ENCODE measurements around the gene KCNN3.

KCNN3 gene

GRCh38 chr1:154838461-154838860, 31.6 kb downstream of the KCNN3 start:
- Histone ChIP-seq H3K36me3 (no peaks in the 10 kb centered on the region), H3K9me3 (no peaks in the 10 kb centered on the region), H3K4me1 (ENCODE audit: control insufficient read depth in 1 of 2, insufficient read depth in 1 of 2, low read depth in 1 of 2, low read length in 1 of 2) (no peaks in the 10 kb centered on the region), H3K4me3 (ENCODE audit: low read depth in 1 of 2, low read length in 1 of 2) (no peak overlapping the region), H3K27ac (no peak overlapping the region), H3K27me3 (no peaks in the 10 kb centered on the region)
- TF ChIP-seq CTCF (IDR thresholded peaks at IDR 0.05), result no peak

- no peak for TF ChIP-seq CTCF (IDR thresholded peaks at IDR 0.05)
- Histone ChIP-seq H3K36me3 (no peaks in the 10 kb centered on the region), H3K4me1 (ENCODE audit: control insufficient read depth in 1 of 2, insufficient read depth in 1 of 2, low read depth in 1 of 2, low read length in 1 of 2) (no peaks in the 10 kb centered on the region), H3K9me3 (no peaks in the 10 kb centered on the region), H3K4me3 (ENCODE audit: low read depth in 1 of 2, low read length in 1 of 2) (no peak overlapping the region), H3K27me3 (no peaks in the 10 kb centered on the region), H3K27ac (no peak overlapping the region)
Observed at GRCh38 chr1:154837672-154838171, 32.4 kb downstream of the KCNN3 start.

- H3K4me1 ChIP-seq (ENCODE audit: control insufficient read depth in 1 of 2, insufficient read depth in 1 of 2, low read depth in 1 of 2, low read length in 1 of 2), result no peaks in the 10 kb centered on the region
- H3K4me3 ChIP-seq (ENCODE audit: low read depth in 1 of 2, low read length in 1 of 2), result no peak overlapping the region
- H3K9me3 ChIP-seq, result no peaks in the 10 kb centered on the region
- H3K36me3 ChIP-seq, result no peaks in the 10 kb centered on the region
- no peak for TF ChIP-seq CTCF (IDR thresholded peaks at IDR 0.05)
- H3K27ac ChIP-seq, result no peak overlapping the region
- H3K27me3 ChIP-seq, result no peaks in the 10 kb centered on the region
Observed at GRCh38 chr1:154837034-154837671, 32.9 kb downstream of the KCNN3 start.

GRCh38 chr1:154835531-154836324, 34.4 kb downstream of the KCNN3 start:
- no peak overlapping the region for H3K4me3 ChIP-seq (ENCODE audit: low read depth in 1 of 2, low read length in 1 of 2)
- H3K27ac ChIP-seq, result no peak overlapping the region
- no peak for TF ChIP-seq CTCF (IDR thresholded peaks at IDR 0.05)
- H3K9me3 ChIP-seq, result no peaks in the 10 kb centered on the region
- no peaks in the 10 kb centered on the region for H3K36me3 ChIP-seq
- H3K27me3 ChIP-seq, result no peaks in the 10 kb centered on the region
- H3K4me1 ChIP-seq (ENCODE audit: control insufficient read depth in 1 of 2, insufficient read depth in 1 of 2, low read depth in 1 of 2, low read length in 1 of 2), result no peaks in the 10 kb centered on the region

GRCh38 chr1:154833841-154834240, 36.2 kb downstream of the KCNN3 start:
- no peak overlapping the region for H3K4me3 ChIP-seq (ENCODE audit: low read depth in 1 of 2, low read length in 1 of 2)
- H3K27ac ChIP-seq, result no peak overlapping the region
- no peaks in the 10 kb centered on the region for H3K4me1 ChIP-seq (ENCODE audit: control insufficient read depth in 1 of 2, insufficient read depth in 1 of 2, low read depth in 1 of 2, low read length in 1 of 2)
- no peaks in the 10 kb centered on the region for H3K9me3 ChIP-seq
- no peaks in the 10 kb centered on the region for H3K36me3 ChIP-seq
- TF ChIP-seq CTCF (IDR thresholded peaks at IDR 0.05), result no peak
- H3K27me3 ChIP-seq, result no peaks in the 10 kb centered on the region
